Measurements from ENCODE around the gene SLC7A1.

The SLC7A1 gene

GRCh38 chr13:29550430-29550988 is 45.0 kb downstream of the SLC7A1 start:
- DNase-seq, result no peak

- no peak for DNase-seq
Measured at GRCh38 chr13:29548722-29549121, 46.8 kb downstream of the SLC7A1 start.

GRCh38 chr13:29547153-29547552 is 48.3 kb downstream of the SLC7A1 start:
- no peak for DNase-seq

- no peak for DNase-seq
Measured at GRCh38 chr13:29546662-29547061, 48.8 kb downstream of the SLC7A1 start.

GRCh38 chr13:29545988-29546387 is 49.5 kb downstream of the SLC7A1 start:
- DNase-seq, result no peak

- DNase-seq, result no peak
Measured at GRCh38 chr13:29543230-29544215, 52.0 kb downstream of the SLC7A1 start.

- no peak for DNase-seq
Measured at GRCh38 chr13:29542381-29542780, 53.1 kb downstream of the SLC7A1 start.

GRCh38 chr13:29541400-29541799 is 54.1 kb downstream of the SLC7A1 start:
- no peak for DNase-seq

- DNase-seq, result no peak
Measured at GRCh38 chr13:29540799-29541198, 54.7 kb downstream of the SLC7A1 start.

GRCh38 chr13:29540334-29540733 is 55.2 kb downstream of the SLC7A1 start:
- no peak for DNase-seq

- DNase-seq, result no peak
Measured at GRCh38 chr13:29539856-29540255, 55.6 kb downstream of the SLC7A1 start.

GRCh38 chr13:29538652-29539040 is 56.8 kb downstream of the SLC7A1 start:
- DNase-seq, result no peak

GRCh38 chr13:29537736-29538651 is 57.5 kb downstream of the SLC7A1 start:
- DNase-seq, result no peak

- DNase-seq, result no peak
Measured at GRCh38 chr13:29536853-29537252, 58.6 kb downstream of the SLC7A1 start.

GRCh38 chr13:29535663-29536655 is 59.5 kb downstream of the SLC7A1 start:
- DNase-seq, result no peak

- DNase-seq, result no peak
Measured at GRCh38 chr13:29534083-29534482, 61.4 kb downstream of the SLC7A1 start.

- DNase-seq, result no peak
Measured at GRCh38 chr13:29532821-29533220, 62.7 kb downstream of the SLC7A1 start.

GRCh38 chr13:29532116-29532515 is 63.4 kb downstream of the SLC7A1 start:
- no peak for DNase-seq

GRCh38 chr13:29530901-29531300 is 64.6 kb downstream of the SLC7A1 start:
- DNase-seq, result no peak

GRCh38 chr13:29529754-29530153 is 65.7 kb downstream of the SLC7A1 start:
- DNase-seq, result no peak

- no peak for DNase-seq
Measured at GRCh38 chr13:29527916-29528315, 67.6 kb downstream of the SLC7A1 start.

GRCh38 chr13:29527511-29527910 is 68.0 kb downstream of the SLC7A1 start:
- no peak for DNase-seq

Measured in NCI-H1092 treated with DMSO at 0.1 percent for 48 hours (cell line).